Cardiac muscle cell (in vitro differentiated cells and primary cell): ENCODE measurements around the gene AGAP1. TPM values are rescaled to one million over a fixed set of nuclear protein-coding genes. Genes with fewer than 3 reads are reported as not detected.

Experiments used
- DNase-seq, 2 donors: peaks; one replicate each; pipeline versions ENCODE4 v3.0.0 to v3.0.0-alpha.2; 2010 to 2017; ENCODE audit warnings: low read depth in 1 of 2, low spot score in 1 of 2
- H3K27ac ChIP-seq: fragments of 200-600 bp; sonication (generic); 2 replicates; pipeline ENCODE4 v1.5.1; 2016
- H3K27me3 ChIP-seq: fragments of 200-600 bp; sonication (generic); 2 replicates; pipeline ENCODE4 v1.6.0; 2016; ENCODE audit warnings: control low read depth
- H3K36me3 ChIP-seq: fragments of 200-600 bp; sonication (generic); 2 replicates; pipeline ENCODE4 v1.5.1; 2016; ENCODE audit warnings: control low read depth
- H3K4me1 ChIP-seq: fragments of 200-600 bp; sonication (generic); 2 replicates; pipeline ENCODE4 v1.8.1; 2017; ENCODE audit warnings: low read depth, mild to moderate bottlenecking, mixed run types
- H3K4me3 ChIP-seq: fragments of 200-600 bp; sonication (generic); 2 replicates; pipeline ENCODE4 v1.5.1; 2016; ENCODE audit warnings: mild to moderate bottlenecking
- H3K9me3 ChIP-seq: fragments of 200-600 bp; sonication (generic); 2 replicates; pipeline ENCODE4 v1.5.1; 2017; ENCODE audit warnings: low read depth, mild to moderate bottlenecking, control low read depth
- CTCF ChIP-seq: IDR thresholded peaks from 2 replicates; pipeline ENCODE4 v1.5.1; 2012; ENCODE audit warnings: low read depth, mild to moderate bottlenecking, low read length
- polyA plus RNA-seq: library from polyadenylated mRNA; unstranded; fragments of >200 nt; fragmentation: Nextera tagmentation; extraction: Ambion mirVana; gene quantifications from 2 replicates; pipeline ENCODE4 v1.2.1, GENCODE V29; 2016
- total RNA-seq: library from RNA; depleted of rRNA; stranded (reverse); fragments of >200 nt; gene quantifications from 2 replicates; pipeline ENCODE4 v1.2.3, GENCODE V29; 2016

The AGAP1 gene
- total and polyA plus RNA-seq, 2 experiments from 2014 or later: 8.6 to 38.2 TPM

- no peaks in the 10 kb centered on the region for H3K36me3 ChIP-seq
- peaks cover 9% of the 10 kb centered on the region for H3K4me1 ChIP-seq
- no peak overlapping the region for H3K27ac ChIP-seq
- H3K9me3 ChIP-seq: no peaks in the 10 kb centered on the region
- no peak overlapping the region for H3K4me3 ChIP-seq
- no peaks in the 10 kb centered on the region for H3K27me3 ChIP-seq
- DNase-seq: no peak
- no peak for TF ChIP-seq CTCF
These were observed 624.0 kb downstream of the AGAP1 start for GRCh38 chr2:236117861-236118269.

- H3K9me3 ChIP-seq: no peaks in the 10 kb centered on the region
- H3K4me1 ChIP-seq: peaks cover 9% of the 10 kb centered on the region
- no peak overlapping the region for H3K4me3 ChIP-seq
- H3K27me3 ChIP-seq: no peaks in the 10 kb centered on the region
- no peak for TF ChIP-seq CTCF
- DNase-seq: no peak
- no peak overlapping the region for H3K27ac ChIP-seq
- peaks cover 3% of the 10 kb centered on the region for H3K36me3 ChIP-seq
These were observed 625.2 kb downstream of the AGAP1 start for GRCh38 chr2:236119003-236119402.

- no peak for DNase-seq
- H3K4me3 ChIP-seq: no peak overlapping the region
- H3K27me3 ChIP-seq: no peaks in the 10 kb centered on the region
- no peaks in the 10 kb centered on the region for H3K9me3 ChIP-seq
- TF ChIP-seq CTCF: no peak
- peaks cover 6% of the 10 kb centered on the region for H3K36me3 ChIP-seq
- peaks cover 9% of the 10 kb centered on the region for H3K4me1 ChIP-seq
- no peak overlapping the region for H3K27ac ChIP-seq
These were observed 625.6 kb downstream of the AGAP1 start for GRCh38 chr2:236119476-236119875.

GRCh38 chr2:236120141-236120601 is 626.3 kb downstream of the AGAP1 start:
- no peak overlapping the region for H3K27ac ChIP-seq
- no peaks in the 10 kb centered on the region for H3K9me3 ChIP-seq
- peaks cover 11% of the 10 kb centered on the region for H3K36me3 ChIP-seq
- no peak for TF ChIP-seq CTCF
- H3K4me1 ChIP-seq: peaks cover 9% of the 10 kb centered on the region
- DNase-seq: no peak
- no peak overlapping the region for H3K4me3 ChIP-seq
- no peaks in the 10 kb centered on the region for H3K27me3 ChIP-seq

- no peak for DNase-seq
- Histone ChIP-seq H3K36me3 (peaks cover 11% of the 10 kb centered on the region), H3K27ac (no peak overlapping the region), H3K9me3 (no peaks in the 10 kb centered on the region), H3K4me1 (peaks cover 9% of the 10 kb centered on the region), H3K4me3 (no peak overlapping the region), H3K27me3 (no peaks in the 10 kb centered on the region)
- no peak for TF ChIP-seq CTCF
These were observed 627.0 kb downstream of the AGAP1 start for GRCh38 chr2:236120829-236121228.

- Histone ChIP-seq H3K36me3 (peaks cover 11% of the 10 kb centered on the region), H3K4me3 (no peak overlapping the region), H3K27ac (no peak overlapping the region), H3K9me3 (no peaks in the 10 kb centered on the region), H3K4me1 (peaks cover 9% of the 10 kb centered on the region), H3K27me3 (no peaks in the 10 kb centered on the region)
- DNase-seq: no peak
- no peak for TF ChIP-seq CTCF
These were observed 627.7 kb downstream of the AGAP1 start for GRCh38 chr2:236121546-236121945.
